ENCODE measurements around the gene ILF3.
"Not testable (repeated sequence)": the region's sequence is repeated elsewhere in the genome, so short reads cannot be mapped to it uniquely, and the experiment has no call there.

Gene ILF3

GRCh38 chr19:10660346-10660745 is 6.2 kb downstream of the ILF3 start:
- H4K20me1 ChIP-seq (ENCODE audit: control insufficient read depth, insufficient read depth, low read depth, low read length) = peaks cover 40% of the 10 kb centered on the region
- H3K9me2 ChIP-seq (replicated peaks; ENCODE audit: control insufficient read depth, low read length) = no peaks in the 10 kb centered on the region
- H3K9me3 ChIP-seq (ENCODE audit: control insufficient read depth, insufficient read depth, low read length) = no peaks in the 10 kb centered on the region
- H3K27me3 ChIP-seq (ENCODE audit: control insufficient read depth, low read length) = no peaks in the 10 kb centered on the region
- H3K27ac ChIP-seq (ENCODE audit: low read depth, low read length) = peak overlapping the region; percentile 95
- peak overlapping the region; percentile 98 for H3K4me2 ChIP-seq (ENCODE audit: low read length)
- peaks cover 89% of the 10 kb centered on the region for H3K4me1 ChIP-seq (ENCODE audit: control insufficient read depth, low read length)
- H3K79me2 ChIP-seq (ENCODE audit: control insufficient read depth, low read length) = peaks cover 100% of the 10 kb centered on the region
- peaks cover 42% of the 10 kb centered on the region for H3F3A ChIP-seq (ENCODE audit: control insufficient read depth, insufficient read depth)
- peaks cover 76% of the 10 kb centered on the region for H3K36me3 ChIP-seq (ENCODE audit: control insufficient read depth, low read length)
- peak overlapping the region; percentile 76 for H3K4me3 ChIP-seq (ENCODE audit: low read length)
- TF ChIP-seq EZH2phosphoT487 (IDR thresholded peaks at IDR 0.05; ENCODE audit: borderline replicate concordance, low read length) (no peak), CTCF (IDR thresholded peaks at IDR 0.05; ENCODE audit: low read depth, low read length, poor library complexity, severe bottlenecking) (no peak)

GRCh38 chr19:10661946-10662345 is 7.8 kb downstream of the ILF3 start:
- peaks cover 82% of the 10 kb centered on the region for H3K4me1 ChIP-seq (ENCODE audit: control insufficient read depth, low read length)

GRCh38 chr19:10662384-10663251 is 8.5 kb downstream of the ILF3 start:
- H3K79me2 ChIP-seq (ENCODE audit: control insufficient read depth, low read length) = peaks cover 100% of the 10 kb centered on the region
- H3K4me1 ChIP-seq (ENCODE audit: control insufficient read depth, low read length) = peaks cover 75% of the 10 kb centered on the region
- H4K20me1 ChIP-seq (ENCODE audit: control insufficient read depth, insufficient read depth, low read depth, low read length) = peaks cover 33% of the 10 kb centered on the region
- peaks cover 47% of the 10 kb centered on the region for H3F3A ChIP-seq (ENCODE audit: control insufficient read depth, insufficient read depth)
- peak overlapping the region; percentile 76 for H3K4me3 ChIP-seq (ENCODE audit: low read length)
- H3K9me3 ChIP-seq (ENCODE audit: control insufficient read depth, insufficient read depth, low read length) = no peaks in the 10 kb centered on the region
- H3K4me2 ChIP-seq (ENCODE audit: low read length) = peak overlapping the region; percentile 98
- H3K27ac ChIP-seq (ENCODE audit: low read depth, low read length) = peak overlapping the region; percentile 95
- H3K27me3 ChIP-seq (ENCODE audit: control insufficient read depth, low read length) = no peaks in the 10 kb centered on the region
- peaks cover 74% of the 10 kb centered on the region for H3K36me3 ChIP-seq (ENCODE audit: control insufficient read depth, low read length)
- no peak for TF ChIP-seq EZH2phosphoT487 (IDR thresholded peaks at IDR 0.05; ENCODE audit: borderline replicate concordance, low read length)
- TF ChIP-seq CTCF (IDR thresholded peaks at IDR 0.05; ENCODE audit: low read depth, low read length, poor library complexity, severe bottlenecking) = no peak
- H3K9me2 ChIP-seq (replicated peaks; ENCODE audit: control insufficient read depth, low read length) = no peaks in the 10 kb centered on the region

More at GRCh38 chr19:10661946-10662345, 7.8 kb downstream of the ILF3 start:
- peak overlapping the region; percentile 95 for H3K27ac ChIP-seq (ENCODE audit: low read depth, low read length)
- H3K4me2 ChIP-seq (ENCODE audit: low read length) = peak overlapping the region; percentile 98
- TF ChIP-seq EZH2phosphoT487 (IDR thresholded peaks at IDR 0.05; ENCODE audit: borderline replicate concordance, low read length) (no peak), CTCF (IDR thresholded peaks at IDR 0.05; ENCODE audit: low read depth, low read length, poor library complexity, severe bottlenecking) (no peak)
- peaks cover 47% of the 10 kb centered on the region for H3F3A ChIP-seq (ENCODE audit: control insufficient read depth, insufficient read depth)
- H4K20me1 ChIP-seq (ENCODE audit: control insufficient read depth, insufficient read depth, low read depth, low read length) = peaks cover 37% of the 10 kb centered on the region
- peak overlapping the region; percentile 76 for H3K4me3 ChIP-seq (ENCODE audit: low read length)
- no peaks in the 10 kb centered on the region for H3K9me2 ChIP-seq (replicated peaks; ENCODE audit: control insufficient read depth, low read length)
- peaks cover 100% of the 10 kb centered on the region for H3K79me2 ChIP-seq (ENCODE audit: control insufficient read depth, low read length)
- H3K27me3 ChIP-seq (ENCODE audit: control insufficient read depth, low read length) = no peaks in the 10 kb centered on the region
- peaks cover 74% of the 10 kb centered on the region for H3K36me3 ChIP-seq (ENCODE audit: control insufficient read depth, low read length)
- no peaks in the 10 kb centered on the region for H3K9me3 ChIP-seq (ENCODE audit: control insufficient read depth, insufficient read depth, low read length)

GRCh38 chr19:10663252-10663563 is 9.1 kb downstream of the ILF3 start:
- H3K27me3 ChIP-seq (ENCODE audit: control insufficient read depth, low read length); H3K9me2 ChIP-seq (replicated peaks; ENCODE audit: control insufficient read depth, low read length); H3K9me3 ChIP-seq (ENCODE audit: control insufficient read depth, insufficient read depth, low read length): not testable (repeated sequence)
- H3K4me3 ChIP-seq (ENCODE audit: low read length) = peak overlapping the region; percentile 76
- H3K27ac ChIP-seq (ENCODE audit: low read depth, low read length) = peak overlapping the region; percentile 95
- H3K79me2 ChIP-seq (ENCODE audit: control insufficient read depth, low read length) = peaks cover 100% of the 10 kb centered on the region
- H3K4me1 ChIP-seq (ENCODE audit: control insufficient read depth, low read length) = peaks cover 69% of the 10 kb centered on the region
- H3F3A ChIP-seq (ENCODE audit: control insufficient read depth, insufficient read depth) = peaks cover 42% of the 10 kb centered on the region
- H3K36me3 ChIP-seq (ENCODE audit: control insufficient read depth, low read length) = peaks cover 74% of the 10 kb centered on the region
- peaks cover 38% of the 10 kb centered on the region for H4K20me1 ChIP-seq (ENCODE audit: control insufficient read depth, insufficient read depth, low read depth, low read length)
- peak overlapping the region; percentile 98 for H3K4me2 ChIP-seq (ENCODE audit: low read length)
